ENCODE results near the gene GTF2H1.

- no peak for TF ChIP-seq MYC (IDR thresholded peaks at IDR 0.05; ENCODE audit: low read depth, low read length)
- TF ChIP-seq MYC (CRISPR knock-in tag; IDR thresholded peaks at IDR 0.05; ENCODE audit: borderline replicate concordance, low read depth): no peak
- no peak for TF ChIP-seq ZBTB1 (CRISPR knock-in tag; IDR thresholded peaks at IDR 0.05; ENCODE audit: borderline replicate concordance, low read depth)
- TF ChIP-seq CTCF (IDR thresholded peaks at IDR 0.05 in 2 of 3, conservative IDR thresholded peaks at IDR 0.05 in 1 of 3; ENCODE audit: insufficient read depth in 2 of 3, low read depth in 1 of 3, low read length in 3 of 3): no peak
These were observed 45.9 kb downstream of the GTF2H1 start for GRCh38 chr11:18368221-18368620.

Measured in K562 (cell line).